Naive B cell (primary cell): ENCODE results near the gene DYRK3. TPM values are rescaled to one million over a fixed set of nuclear protein-coding genes. Genes with fewer than 3 reads are reported as not detected.

ENCODE experiments used
- ATAC-seq, 2 donors: fragments of 150-1000 bp; cut with Tn5 transposase; 2 replicates each; pipeline ENCODE4 v1.10.0; 2021; ENCODE audit warnings: low read depth in 2 of 2, mild to moderate bottlenecking in 2 of 2, moderate library complexity in 2 of 2
- DNase-seq: peaks from one replicate; pipeline ENCODE4 v3.0.0; 2022
- H3K27ac Mint-ChIP-seq, 6 donors: one replicate each; pipeline ENCODE4 v1.8.0; 2020 to 2022; ENCODE audit warnings: mild to moderate bottlenecking in 6 of 6, mixed read lengths in 6 of 6, moderate library complexity in 5 of 6, inconsistent platforms in 2 of 6
- H3K27me3 Mint-ChIP-seq, 3 donors: one replicate each; pipeline ENCODE4 v1.8.0; 2021 to 2022; ENCODE audit warnings: mixed read lengths in 3 of 3, mild to moderate bottlenecking in 1 of 3
- H3K36me3 Mint-ChIP-seq, 2 donors: one replicate each; pipeline ENCODE4 v1.8.0; 2020 to 2022; ENCODE audit warnings: mixed read lengths in 2 of 2, inconsistent platforms in 1 of 2, mild to moderate bottlenecking in 1 of 2
- H3K4me1 Mint-ChIP-seq, 3 donors: one replicate each; pipeline ENCODE4 v1.8.0; 2020 to 2022; ENCODE audit warnings: mixed read lengths in 3 of 3, inconsistent platforms in 1 of 3, mild to moderate bottlenecking in 1 of 3, moderate library complexity in 1 of 3
- H3K4me3 Mint-ChIP-seq, 8 donors: one replicate each; pipeline ENCODE4 v1.8.0; 2020 to 2022; ENCODE audit warnings: mild to moderate bottlenecking in 8 of 8, mixed read lengths in 8 of 8, moderate library complexity in 8 of 8, inconsistent platforms in 2 of 8
- H3K9me3 Mint-ChIP-seq, 7 donors: one replicate each; pipeline ENCODE4 v1.8.0; 2020 to 2022; ENCODE audit warnings: mixed read lengths in 7 of 7, mild to moderate bottlenecking in 5 of 7, inconsistent platforms in 2 of 7, moderate library complexity in 1 of 7
- polyA plus RNA-seq, 6 donors: library from polyadenylated mRNA; unstranded; fragments of 300-500 nt; fragmentation: Illumina TruSeq; gene quantifications; one replicate each; pipeline ENCODE4 v1.2.3, GENCODE V29; 2021; ENCODE audit warnings: low read depth in 6 of 6

DYRK3 gene
- not detected for polyA plus RNA-seq

DNA sequence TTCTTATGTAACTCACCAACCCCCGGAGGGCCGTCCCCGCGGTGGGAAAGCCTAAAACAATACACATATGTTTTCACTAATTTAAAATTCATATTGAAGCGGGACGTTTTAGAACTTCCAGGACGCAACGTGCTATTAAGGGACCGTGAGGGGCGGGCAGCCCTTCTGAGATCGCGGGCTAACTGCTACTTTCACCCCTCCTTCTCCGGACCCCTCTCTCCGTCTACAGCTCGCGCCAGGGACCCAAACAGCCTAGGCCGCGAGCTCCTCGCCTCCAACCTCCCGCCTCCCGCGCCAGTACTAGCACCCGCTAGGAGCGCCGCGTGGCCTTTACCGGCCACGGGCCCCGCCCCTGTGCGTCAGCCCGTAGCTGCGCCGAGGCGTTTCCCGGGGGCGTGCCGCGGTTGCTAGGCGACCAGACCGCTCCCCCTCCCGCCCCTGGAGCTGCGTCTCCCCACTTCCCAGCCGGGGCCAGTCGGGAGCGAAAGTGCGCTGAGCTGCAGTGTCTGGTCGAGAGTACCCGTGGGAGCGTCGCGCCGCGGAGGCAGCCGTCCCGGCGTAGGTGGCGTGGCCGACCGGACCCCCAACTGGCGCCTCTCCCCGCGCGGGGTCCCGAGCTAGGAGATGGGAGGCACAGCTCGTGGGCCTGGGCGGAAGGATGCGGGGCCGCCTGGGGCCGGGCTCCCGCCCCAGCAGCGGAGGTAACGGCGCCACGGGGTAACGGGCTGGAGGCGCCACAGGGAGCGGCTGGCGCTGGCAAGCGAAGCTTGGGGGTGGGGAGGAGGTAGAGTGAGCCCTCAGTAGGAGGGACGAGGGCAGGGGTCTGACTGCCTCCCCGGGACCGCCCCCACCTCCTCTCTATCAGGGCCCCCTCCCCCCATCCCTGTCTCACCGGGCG lies at the start of gene DYRK3:
Gene DYRK3 (plus strand): TSS at position 457 of the 898 bp plus-strand sequence. CDS start 168 bp downstream, at position 625.
- peak; percentile 89 to 90 for ATAC-seq
- H3K27ac Mint-ChIP-seq = peak within 1 kb of the TSS; percentile 17 to 94 (median 80)
- peaks cover 13 to 23% (median 21%) of the 10 kb centered on the region in 3 donors for H3K4me1 Mint-ChIP-seq
- peak within 1 kb of the TSS; percentile 90 to 95 (median 91) for H3K4me3 Mint-ChIP-seq
- H3K36me3 Mint-ChIP-seq = no peaks in the 10 kb centered on the region
- peaks cover 4 to 9% (median 5%) of the 10 kb centered on the region in 3 donors for H3K27me3 Mint-ChIP-seq
- no peaks in the 10 kb centered on the region for H3K9me3 Mint-ChIP-seq
- DNase-seq = peak; percentile 84

DNA sequence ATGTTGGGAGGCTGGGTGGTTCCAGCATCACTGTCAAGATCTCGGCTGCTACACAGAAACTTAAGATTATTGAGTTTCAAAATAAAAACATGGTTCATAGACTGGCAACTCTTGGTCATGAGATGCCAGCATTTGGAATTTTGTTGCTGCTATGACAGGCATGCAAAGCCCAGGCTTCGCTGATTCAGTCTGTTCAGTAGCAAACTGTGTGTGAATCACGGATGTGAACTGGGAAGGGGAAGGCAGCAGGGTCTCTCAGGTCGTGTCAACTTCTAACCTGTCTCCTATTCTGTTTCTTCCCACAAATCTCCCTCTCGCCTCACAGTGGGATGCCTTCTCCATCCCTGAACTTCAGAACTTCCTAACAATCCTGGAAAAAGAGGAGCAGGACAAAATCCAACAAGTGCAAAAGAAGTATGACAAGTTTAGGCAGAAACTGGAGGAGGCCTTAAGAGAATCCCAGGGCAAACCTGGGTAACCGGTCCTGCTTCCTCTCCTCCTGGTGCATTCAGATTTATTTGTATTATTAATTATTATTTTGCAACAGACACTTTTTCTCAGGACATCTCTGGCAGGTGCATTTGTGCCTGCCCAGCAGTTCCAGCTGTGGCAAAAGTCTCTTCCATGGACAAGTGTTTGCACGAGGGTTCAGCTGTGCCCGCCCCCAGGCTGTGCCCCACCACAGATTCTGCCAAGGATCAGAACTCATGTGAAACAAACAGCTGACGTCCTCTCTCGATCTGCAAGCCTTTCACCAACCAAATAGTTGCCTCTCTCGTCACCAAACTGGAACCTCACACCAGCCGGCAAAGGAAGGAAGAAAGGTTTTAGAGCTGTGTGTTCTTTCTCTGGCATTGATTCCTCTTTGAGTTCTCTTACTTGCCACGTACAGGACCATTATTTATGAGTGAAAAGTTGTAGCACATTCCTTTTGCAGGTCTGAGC lies 48.6 kb upstream of the DYRK3 start:
- Mint-ChIP-seq H3K4me1 (peaks cover 12 to 30% (median 24%) of the 10 kb centered on the region in 3 donors), H3K27ac (peak overlapping the region in 3 of 6 donors; percentile 15 to 30 (median 28)), H3K4me3 (no peak overlapping the region), H3K27me3 (no peaks in the 10 kb centered on the region), H3K9me3 (no peaks in the 10 kb centered on the region), H3K36me3 (peaks cover 12 to 15% of the 10 kb centered on the region in 2 donors)
- no peak for DNase-seq
- ATAC-seq = no peak

DNA sequence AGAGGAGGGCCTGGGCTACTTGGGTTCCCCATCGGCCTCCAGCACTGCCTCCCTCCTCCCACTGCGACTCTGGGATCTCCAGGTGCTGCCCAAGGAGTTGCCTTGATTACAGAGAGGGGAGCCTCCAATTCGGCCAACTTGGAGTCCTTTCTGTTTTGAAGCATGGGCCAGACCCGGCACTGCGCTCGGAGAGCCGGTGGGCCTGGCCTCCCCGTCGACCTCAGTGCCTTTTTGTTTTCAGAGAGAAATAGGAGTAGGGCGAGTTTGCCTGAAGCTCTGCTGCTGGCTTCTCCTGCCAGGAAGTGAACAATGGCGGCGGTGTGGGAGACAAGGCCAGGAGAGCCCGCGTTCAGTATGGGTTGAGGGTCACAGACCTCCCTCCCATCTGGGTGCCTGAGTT lies 47.4 kb upstream of the DYRK3 start:
- Mint-ChIP-seq H3K9me3 (no peaks in the 10 kb centered on the region), H3K27me3 (no peaks in the 10 kb centered on the region), H3K4me3 (no peak overlapping the region), H3K27ac (no peak overlapping the region), H3K4me1 (peaks cover 12 to 21% (median 13%) of the 10 kb centered on the region in 3 donors), H3K36me3 (peaks cover 12 to 25% of the 10 kb centered on the region in 2 donors)
- ATAC-seq = no peak
- no peak for DNase-seq

DNA sequence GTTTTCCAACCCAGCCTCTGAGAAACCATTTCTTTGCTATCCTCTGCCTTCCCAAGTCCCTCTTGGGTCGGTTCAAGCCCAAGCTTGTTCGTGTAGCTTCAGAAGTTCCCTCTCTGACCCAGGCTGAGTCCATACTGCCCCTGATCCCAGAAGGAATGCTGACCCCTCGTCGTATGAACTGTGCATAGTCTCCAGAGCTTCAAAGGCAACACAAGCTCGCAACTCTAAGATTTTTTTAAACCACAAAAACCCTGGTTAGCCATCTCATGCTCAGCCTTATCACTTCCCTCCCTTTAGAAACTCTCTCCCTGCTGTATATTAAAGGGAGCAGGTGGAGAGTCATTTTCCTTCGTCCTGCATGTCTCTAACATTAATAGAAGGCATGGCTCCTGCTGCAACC lies 46.8 kb upstream of the DYRK3 start:
- no peak overlapping the region for H3K4me3 Mint-ChIP-seq
- ATAC-seq (no peak), DNase-seq (no peak)
- no peaks in the 10 kb centered on the region for H3K9me3 Mint-ChIP-seq
- no peaks in the 10 kb centered on the region for H3K27me3 Mint-ChIP-seq
- H3K4me1 Mint-ChIP-seq = peaks cover 6 to 16% (median 10%) of the 10 kb centered on the region in 3 donors
- H3K36me3 Mint-ChIP-seq = peaks cover 6 to 26% of the 10 kb centered on the region in 2 donors
- H3K27ac Mint-ChIP-seq = peak overlapping the region in 1 of 6 donors; percentile 84

DNA sequence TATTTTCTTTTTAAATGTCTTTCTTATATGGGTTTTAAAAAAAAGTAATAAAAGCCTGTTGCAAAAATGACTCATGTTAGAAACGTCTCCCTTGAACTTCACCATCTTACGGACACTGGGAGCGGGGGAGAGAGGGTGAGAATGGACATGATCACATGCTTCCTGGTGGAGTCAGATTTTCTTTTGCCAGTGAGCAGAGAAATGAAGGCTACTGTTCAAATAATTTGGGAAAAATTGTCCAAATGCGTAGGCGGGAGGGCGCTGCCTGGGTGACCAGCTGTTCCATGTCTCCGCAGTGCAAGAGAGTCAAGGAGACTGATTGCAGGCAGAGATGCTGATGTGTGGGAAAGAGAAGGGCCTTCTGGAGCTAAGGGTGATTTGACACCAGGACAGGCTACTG lies 46.1 kb upstream of the DYRK3 start:
- peaks cover 4 to 29% of the 10 kb centered on the region in 2 donors for H3K36me3 Mint-ChIP-seq
- ATAC-seq (no peak), DNase-seq (no peak)
- no peaks in the 10 kb centered on the region for H3K9me3 Mint-ChIP-seq
- no peaks in the 10 kb centered on the region for H3K27me3 Mint-ChIP-seq
- peak overlapping the region in 4 of 6 donors; percentile 33 to 63 (median 48) for H3K27ac Mint-ChIP-seq
- H3K4me3 Mint-ChIP-seq = no peak overlapping the region
- peaks cover 4 to 10% (median 8%) of the 10 kb centered on the region in 3 donors for H3K4me1 Mint-ChIP-seq

DNA sequence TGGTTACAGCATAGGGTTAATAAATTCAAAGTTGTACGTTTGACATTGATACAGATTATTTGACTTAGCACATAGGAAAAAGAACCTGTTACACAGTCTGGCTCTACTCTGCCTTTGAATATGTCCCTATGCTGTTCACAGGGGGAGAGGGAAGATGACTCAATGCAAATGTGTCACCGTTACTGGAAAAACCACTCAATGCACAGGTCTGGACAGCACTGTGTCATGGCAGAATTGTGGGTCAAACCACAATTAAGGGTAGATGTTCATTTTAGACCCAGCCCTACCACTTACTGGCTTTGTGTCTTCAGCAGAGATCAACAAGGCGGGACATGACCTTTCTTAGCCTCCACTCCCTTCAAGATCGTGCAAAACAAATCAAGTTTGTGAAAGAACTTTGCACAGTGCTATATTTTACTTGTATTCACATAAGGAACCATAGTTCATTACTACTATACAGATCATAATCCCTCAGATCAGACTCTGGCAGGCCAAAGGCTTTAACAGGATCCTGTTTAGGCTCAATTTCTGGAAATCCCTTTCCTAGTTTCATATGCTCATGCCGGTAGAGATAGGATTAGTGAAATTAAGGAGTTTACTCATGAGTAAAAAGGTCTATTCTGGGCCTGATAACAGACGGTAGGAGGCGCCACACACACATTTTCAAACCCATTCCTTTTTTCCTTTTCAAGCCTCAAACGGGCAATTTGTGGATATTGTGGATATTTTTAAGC lies 45.1 kb upstream of the DYRK3 start:
- DNase-seq (no peak), ATAC-seq (no peak)
- peaks cover 4 to 32% of the 10 kb centered on the region in 2 donors for H3K36me3 Mint-ChIP-seq
- H3K27me3 Mint-ChIP-seq = no peaks in the 10 kb centered on the region
- no peaks in the 10 kb centered on the region for H3K9me3 Mint-ChIP-seq
- H3K27ac Mint-ChIP-seq = peak overlapping the region in 4 of 6 donors; percentile 14 to 63 (median 26)
- H3K4me3 Mint-ChIP-seq = no peak overlapping the region
- peaks cover 2 to 7% (median 5%) of the 10 kb centered on the region in 3 donors for H3K4me1 Mint-ChIP-seq

DNA sequence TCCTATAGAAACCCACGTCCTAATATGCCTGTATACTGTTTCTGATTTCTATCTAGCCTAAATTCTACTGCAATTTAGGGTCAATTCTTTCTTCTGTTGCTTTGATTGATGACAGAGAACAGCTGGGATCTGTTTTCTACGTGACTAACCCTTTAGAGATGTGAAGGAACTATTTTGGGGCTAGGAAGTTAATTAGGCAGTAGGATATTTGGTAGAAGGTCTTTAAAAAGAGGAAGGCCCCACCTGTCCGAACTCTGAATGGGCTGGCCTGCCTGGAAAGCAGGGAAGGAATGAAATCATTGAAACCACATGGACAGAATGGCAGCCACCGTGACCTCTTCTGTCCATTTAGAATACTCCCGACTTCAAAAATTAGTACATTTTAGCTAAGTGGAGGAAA lies 44.1 kb upstream of the DYRK3 start:
- H3K4me1 Mint-ChIP-seq = peaks cover 2 to 5% (median 5%) of the 10 kb centered on the region in 3 donors
- H3K27me3 Mint-ChIP-seq = no peaks in the 10 kb centered on the region
- DNase-seq (no peak), ATAC-seq (no peak)
- H3K4me3 Mint-ChIP-seq = no peak overlapping the region
- H3K36me3 Mint-ChIP-seq = peaks cover 4 to 28% of the 10 kb centered on the region in 2 donors
- peak overlapping the region in 3 of 6 donors; percentile 34 to 78 (median 49) for H3K27ac Mint-ChIP-seq
- H3K9me3 Mint-ChIP-seq = no peaks in the 10 kb centered on the region

DNA sequence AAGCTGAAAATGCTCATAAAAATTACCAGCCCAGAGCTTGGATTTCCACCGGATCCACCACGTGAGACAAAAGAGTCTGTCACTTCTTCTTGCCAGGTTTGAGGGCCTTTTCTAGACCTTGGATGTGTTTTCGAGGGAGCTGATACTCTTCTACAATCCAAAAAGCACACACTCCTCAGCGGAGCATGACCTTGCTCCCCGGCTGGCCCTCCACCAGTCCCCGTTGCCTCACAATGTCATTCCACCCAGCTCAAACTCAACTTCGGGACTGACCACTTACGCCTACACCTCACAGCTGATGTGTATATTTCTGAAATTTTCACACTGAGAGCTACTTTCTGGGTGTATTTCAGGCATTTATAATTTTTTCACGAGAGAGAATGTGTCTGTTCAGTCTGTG lies 43.6 kb upstream of the DYRK3 start:
- Mint-ChIP-seq H3K27ac (peak overlapping the region in 1 of 6 donors; percentile 17), H3K9me3 (no peaks in the 10 kb centered on the region), H3K4me3 (no peak overlapping the region), H3K27me3 (no peaks in the 10 kb centered on the region), H3K4me1 (peaks cover 2 to 5% (median 5%) of the 10 kb centered on the region in 3 donors), H3K36me3 (peaks cover 6 to 28% of the 10 kb centered on the region in 2 donors)
- no peak for DNase-seq
- ATAC-seq = no peak

DNA sequence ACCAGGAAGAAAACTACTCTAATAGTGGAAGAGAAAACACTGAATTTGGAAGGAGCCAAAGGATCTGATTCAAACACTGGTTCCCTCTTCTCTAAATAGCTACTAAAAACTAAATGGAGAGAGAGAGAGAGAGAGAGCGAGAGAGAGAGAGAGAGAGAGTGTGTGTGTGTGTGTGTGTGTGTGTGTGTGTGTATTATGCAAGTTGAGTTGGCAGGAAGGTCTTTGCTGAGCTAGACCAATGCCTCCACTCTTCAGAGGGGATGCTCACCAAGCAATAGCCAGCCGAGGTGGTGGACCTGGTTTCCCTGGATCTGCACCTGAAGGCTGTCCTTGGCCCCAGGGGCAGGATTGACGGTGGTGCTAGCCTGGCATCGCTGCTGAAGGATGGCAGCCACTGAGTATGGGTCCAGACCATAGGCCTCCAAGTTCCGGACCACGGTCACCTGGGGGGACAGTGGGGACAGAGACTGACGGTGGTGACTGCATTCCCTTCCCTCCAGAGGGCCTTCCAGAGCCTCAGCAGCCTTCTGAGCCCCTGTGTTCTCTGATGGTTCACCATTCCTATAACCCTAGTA lies 41.9 kb upstream of the DYRK3 start:
- H3K36me3 Mint-ChIP-seq = peaks cover 12 to 36% of the 10 kb centered on the region in 2 donors
- H3K9me3 Mint-ChIP-seq = no peaks in the 10 kb centered on the region
- no peak for DNase-seq
- H3K4me3 Mint-ChIP-seq = no peak overlapping the region
- H3K27ac Mint-ChIP-seq = peak overlapping the region in 5 of 6 donors; percentile 29 to 95 (median 79)
- H3K4me1 Mint-ChIP-seq = peaks cover 0 to 5% (median 2%) of the 10 kb centered on the region in 3 donors
- H3K27me3 Mint-ChIP-seq = no peaks in the 10 kb centered on the region
- ATAC-seq = no peak

DNA sequence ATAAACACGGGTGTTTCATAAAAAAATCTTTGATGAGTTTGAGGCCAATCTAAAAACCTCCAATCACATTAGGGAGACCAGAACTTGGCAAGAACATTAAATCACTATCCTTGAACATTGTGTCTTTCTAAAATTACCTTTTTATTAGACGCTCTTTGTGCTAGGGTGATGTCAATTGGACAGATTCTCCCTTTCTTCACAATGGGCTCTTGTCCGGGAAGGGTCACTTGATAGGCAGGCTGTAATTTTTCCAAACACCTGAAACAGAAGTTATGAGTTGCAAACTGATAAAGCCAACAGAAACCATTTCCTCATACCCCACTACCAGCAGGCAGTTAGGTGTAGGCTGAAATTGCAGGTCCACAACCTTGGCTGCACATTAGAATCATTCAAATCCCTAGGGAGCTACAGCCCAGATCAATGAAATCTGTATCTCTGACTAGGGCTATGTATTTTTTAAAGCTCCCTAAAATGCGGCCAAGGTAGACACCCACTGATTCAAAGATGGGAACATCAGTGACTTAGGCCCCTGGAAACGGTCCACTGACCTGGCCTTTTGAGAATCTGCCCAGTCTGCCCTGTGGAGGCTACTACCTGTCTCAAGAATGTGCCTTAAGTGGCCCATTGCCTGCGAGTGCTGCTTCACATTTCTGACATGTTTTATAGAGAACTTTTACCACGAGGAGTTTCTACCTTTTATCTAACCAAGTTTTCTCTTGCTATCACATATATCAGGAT lies 39.6 kb upstream of the DYRK3 start:
- no peak overlapping the region for H3K27ac Mint-ChIP-seq
- H3K27me3 Mint-ChIP-seq = no peaks in the 10 kb centered on the region
- no peak overlapping the region for H3K4me3 Mint-ChIP-seq

DNA sequence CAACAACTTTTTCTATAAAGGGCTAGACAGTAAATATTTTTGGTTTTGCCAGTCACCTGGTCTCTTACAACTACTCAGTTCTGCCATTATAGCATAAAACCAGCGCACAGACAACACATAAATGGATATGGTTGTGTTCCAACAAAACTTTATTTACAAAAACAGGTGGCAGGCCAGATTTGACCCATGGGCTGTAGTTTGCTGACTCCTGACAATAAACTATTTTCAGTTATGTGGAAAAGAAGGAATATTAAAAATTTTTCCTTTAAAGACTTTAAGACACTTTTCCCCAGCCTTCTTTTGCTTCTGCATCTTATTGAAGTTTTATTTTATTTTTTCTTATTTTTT lies 39.0 kb upstream of the DYRK3 start:
- H3K36me3 Mint-ChIP-seq = peaks cover 8 to 36% of the 10 kb centered on the region in 2 donors
- no peaks in the 10 kb centered on the region for H3K9me3 Mint-ChIP-seq
- no peak for DNase-seq
- H3K27ac Mint-ChIP-seq = no peak overlapping the region
- H3K27me3 Mint-ChIP-seq = no peaks in the 10 kb centered on the region
- no peak for ATAC-seq
- H3K4me3 Mint-ChIP-seq = no peak overlapping the region
- peaks cover 0 to 5% (median 2%) of the 10 kb centered on the region in 3 donors for H3K4me1 Mint-ChIP-seq

More for the DNA sequence above, 39.6 kb upstream of the DYRK3 start:
- peaks cover 8 to 36% of the 10 kb centered on the region in 2 donors for H3K36me3 Mint-ChIP-seq
- no peak for ATAC-seq
- peaks cover 0 to 5% (median 2%) of the 10 kb centered on the region in 3 donors for H3K4me1 Mint-ChIP-seq
- no peaks in the 10 kb centered on the region for H3K9me3 Mint-ChIP-seq
- no peak for DNase-seq

DNA sequence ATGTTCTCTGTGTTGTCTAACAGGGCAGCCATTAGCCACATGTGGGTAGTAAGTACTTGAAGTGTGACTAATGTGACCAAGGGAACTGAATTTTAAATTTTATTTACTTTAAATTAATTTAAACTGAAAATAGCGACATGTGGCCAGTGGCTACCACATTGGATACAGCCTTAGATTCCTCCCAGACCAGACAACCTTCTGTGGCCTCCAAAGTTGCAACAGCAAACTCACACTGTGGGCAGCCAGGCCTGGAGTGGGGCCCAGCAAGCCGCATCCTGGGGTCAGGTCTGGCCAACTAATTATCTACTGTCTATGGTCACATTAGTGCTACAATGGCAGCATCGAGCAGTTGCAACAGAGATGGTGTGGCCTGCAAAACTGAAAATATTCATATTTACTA lies 34.8 kb upstream of the DYRK3 start:
- Mint-ChIP-seq H3K27ac (no peak overlapping the region), H3K27me3 (no peaks in the 10 kb centered on the region), H3K9me3 (no peaks in the 10 kb centered on the region), H3K36me3 (peaks cover 8% of the 10 kb centered on the region in 2 donors), H3K4me3 (no peak overlapping the region), H3K4me1 (no peaks in the 10 kb centered on the region)
- DNase-seq (no peak), ATAC-seq (no peak)
